Tibial artery (tissue), 4 donors: ENCODE results near the gene HOXB1.

Experiments used
- DNase-seq, 2 donors: peaks; one replicate each; pipeline ENCODE4 v3.0.0-alpha.2; 2019
- H3K27ac ChIP-seq, 2 donors: fragments of 200-600 bp; sonication (generic) in 1 of 2; 1 replicate in 1 of 2; 2 replicates in 1 of 2; pipeline ENCODE4 v1.5.1; 2018 to 2019; ENCODE audit warnings: mild to moderate bottlenecking in 1 of 2
- H3K27me3 ChIP-seq, 2 donors: fragments of 200-600 bp; sonication (generic) in 1 of 2; one replicate each; pipeline versions ENCODE4 v1.5.1 to v1.6.0; 2016 to 2019
- H3K36me3 ChIP-seq, 3 donors: fragments of 200-600 bp; sonication (generic) in 2 of 3; one replicate each; pipeline ENCODE4 v1.5.1; 2016 to 2019; ENCODE audit warnings: mild to moderate bottlenecking in 2 of 3
- H3K4me1 ChIP-seq, 4 donors: fragments of 200-600 bp; sonication (generic) in 2 of 4; 1 replicate in 3 of 4; 2 replicates in 1 of 4; pipeline ENCODE4 v1.5.1; 2016 to 2019
- H3K4me3 ChIP-seq, 2 donors: fragments of 200-600 bp; sonication (generic) in 1 of 2; 1 replicate in 1 of 2; 2 replicates in 1 of 2; pipeline ENCODE4 v1.5.1; 2018 to 2019; ENCODE audit warnings: mild to moderate bottlenecking in 2 of 2
- H3K9me3 ChIP-seq, 3 donors: fragments of 200-600 bp; sonication (generic) in 1 of 3; one replicate each; pipeline ENCODE4 v1.5.1; 2016 to 2019
- intact Hi-C: fragments of 100-400 bp; cut with DNase I; formaldehyde crosslinking; loops from one replicate; pipeline ENCODE4 v1.15.0; 2023; ENCODE audit warnings: low total_unique reads
- TF ChIP-seq, protein P1 (sequence below), 2 experiments: fragments of 200-600 bp in 1 of 2; fragments of 450-650 bp in 1 of 2; IDR thresholded peaks; one replicate each; pipeline ENCODE4 v1.5.1; 2017 to 2019; ENCODE audit warnings: antibody characterized with exemption in 2 of 2, mild to moderate bottlenecking in 1 of 2, moderate library complexity in 1 of 2

Gene HOXB1

DNA sequence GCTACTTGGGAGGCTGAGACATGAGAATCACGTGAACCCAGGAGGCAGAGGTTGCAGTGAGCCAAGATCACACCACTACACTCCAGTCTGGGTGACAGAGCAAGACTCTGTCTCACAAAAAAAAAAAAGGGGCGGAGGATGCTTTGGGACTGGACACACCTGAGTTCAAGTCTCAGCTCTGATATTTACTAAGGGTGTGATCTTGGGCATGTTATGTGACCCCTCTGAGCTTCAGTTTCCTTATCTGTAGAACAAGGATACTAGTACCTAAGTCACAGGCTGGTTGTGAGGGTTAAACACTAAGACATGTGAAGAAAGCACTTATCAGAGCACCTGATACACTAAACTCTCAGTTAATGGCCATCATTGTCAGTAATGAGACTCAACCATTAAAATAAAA lies 25.9 kb downstream of the HOXB1 start:
- TF ChIP-seq, protein P1, sequence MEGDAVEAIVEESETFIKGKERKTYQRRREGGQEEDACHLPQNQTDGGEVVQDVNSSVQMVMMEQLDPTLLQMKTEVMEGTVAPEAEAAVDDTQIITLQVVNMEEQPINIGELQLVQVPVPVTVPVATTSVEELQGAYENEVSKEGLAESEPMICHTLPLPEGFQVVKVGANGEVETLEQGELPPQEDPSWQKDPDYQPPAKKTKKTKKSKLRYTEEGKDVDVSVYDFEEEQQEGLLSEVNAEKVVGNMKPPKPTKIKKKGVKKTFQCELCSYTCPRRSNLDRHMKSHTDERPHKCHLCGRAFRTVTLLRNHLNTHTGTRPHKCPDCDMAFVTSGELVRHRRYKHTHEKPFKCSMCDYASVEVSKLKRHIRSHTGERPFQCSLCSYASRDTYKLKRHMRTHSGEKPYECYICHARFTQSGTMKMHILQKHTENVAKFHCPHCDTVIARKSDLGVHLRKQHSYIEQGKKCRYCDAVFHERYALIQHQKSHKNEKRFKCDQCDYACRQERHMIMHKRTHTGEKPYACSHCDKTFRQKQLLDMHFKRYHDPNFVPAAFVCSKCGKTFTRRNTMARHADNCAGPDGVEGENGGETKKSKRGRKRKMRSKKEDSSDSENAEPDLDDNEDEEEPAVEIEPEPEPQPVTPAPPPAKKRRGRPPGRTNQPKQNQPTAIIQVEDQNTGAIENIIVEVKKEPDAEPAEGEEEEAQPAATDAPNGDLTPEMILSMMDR (IDR thresholded peaks at IDR 0.05), result no peak
- intact Hi-C loops, result no loop called here
- DNase-seq, result no peak
- Histone ChIP-seq H3K4me1 (no peaks in the 10 kb centered on the region), H3K27me3 (peaks cover 0 to 35% of the 10 kb centered on the region in 2 donors), H3K36me3 (no peaks in the 10 kb centered on the region), H3K27ac (no peak overlapping the region), H3K9me3 (no peaks in the 10 kb centered on the region), H3K4me3 (no peak overlapping the region)

- no peaks in the 10 kb centered on the region for H3K9me3 ChIP-seq
- intact Hi-C loops, result no loop called here
- TF ChIP-seq, protein P1 (IDR thresholded peaks at IDR 0.05), result no peak
- no peak overlapping the region for H3K27ac ChIP-seq
- H3K4me3 ChIP-seq, result no peak overlapping the region
- H3K4me1 ChIP-seq, result no peaks in the 10 kb centered on the region
- no peak for DNase-seq
- H3K27me3 ChIP-seq, result peaks cover 0 to 28% of the 10 kb centered on the region in 2 donors
- H3K36me3 ChIP-seq, result no peaks in the 10 kb centered on the region
These were observed 27.1 kb downstream of the HOXB1 start for GRCh38 chr17:48503747-48504146.

DNA sequence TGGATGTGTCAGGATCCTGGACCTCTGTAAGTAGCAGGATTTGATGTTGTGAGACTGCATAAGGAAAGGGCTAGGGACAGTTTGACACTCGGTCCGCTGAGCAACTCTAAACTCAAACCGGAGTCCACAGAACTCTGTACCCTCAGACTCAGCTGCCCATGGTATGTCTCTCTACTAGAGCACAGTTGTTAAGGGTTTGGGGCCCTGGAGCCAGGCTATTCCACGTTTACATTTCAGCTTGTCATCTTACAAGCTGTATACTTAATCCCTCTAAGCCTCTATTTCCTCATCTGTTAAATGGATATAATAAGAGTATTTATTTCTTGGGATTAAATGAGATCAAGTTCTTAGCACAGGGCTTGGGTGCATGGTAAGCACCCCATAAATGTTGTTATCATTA lies 27.9 kb downstream of the HOXB1 start:
- no peaks in the 10 kb centered on the region for H3K4me1 ChIP-seq
- intact Hi-C loops, result no loop called here
- H3K27me3 ChIP-seq, result peaks cover 0 to 23% of the 10 kb centered on the region in 2 donors
- no peak for DNase-seq
- no peaks in the 10 kb centered on the region for H3K36me3 ChIP-seq
- no peak overlapping the region for H3K27ac ChIP-seq
- H3K4me3 ChIP-seq, result no peak overlapping the region
- no peaks in the 10 kb centered on the region for H3K9me3 ChIP-seq
- TF ChIP-seq, protein P1 (IDR thresholded peaks at IDR 0.05), result no peak

DNA sequence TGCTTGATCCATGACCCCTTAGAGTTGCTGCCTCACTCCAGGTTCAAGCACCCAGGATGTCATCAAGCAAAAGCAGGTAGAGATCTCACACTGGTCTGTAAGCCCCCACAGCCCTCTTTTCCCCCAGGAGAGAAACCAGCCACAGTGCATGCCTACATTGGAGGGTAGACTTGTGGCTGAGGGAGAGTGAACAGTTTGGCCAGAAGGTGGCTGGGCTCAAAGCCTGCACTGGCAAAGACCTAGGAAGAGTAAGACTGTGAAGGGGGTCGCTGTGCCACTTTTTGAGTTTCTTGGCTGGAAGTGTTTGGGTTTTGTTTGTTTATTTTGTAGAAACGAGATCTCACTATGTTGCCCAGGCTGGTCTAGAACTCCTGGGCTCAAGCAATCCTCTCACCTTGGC lies 28.5 kb downstream of the HOXB1 start:
- DNase-seq, result no peak
- Histone ChIP-seq H3K4me1 (no peaks in the 10 kb centered on the region), H3K36me3 (no peaks in the 10 kb centered on the region), H3K27me3 (peaks cover 0 to 25% of the 10 kb centered on the region in 2 donors), H3K4me3 (no peak overlapping the region), H3K27ac (no peak overlapping the region), H3K9me3 (no peaks in the 10 kb centered on the region)
- intact Hi-C loops, result no loop called here
- TF ChIP-seq, protein P1 (IDR thresholded peaks at IDR 0.05), result no peak

GRCh38 chr17:48500435-48501426 lies 30.1 kb downstream of the HOXB1 start:
- no peak for DNase-seq
- Histone ChIP-seq H3K27me3 (peaks cover 0 to 35% of the 10 kb centered on the region in 2 donors), H3K4me1 (no peaks in the 10 kb centered on the region), H3K36me3 (no peaks in the 10 kb centered on the region), H3K27ac (no peak overlapping the region), H3K4me3 (no peak overlapping the region), H3K9me3 (no peaks in the 10 kb centered on the region)
- intact Hi-C loops, result no loop called here
- TF ChIP-seq, protein P1 (IDR thresholded peaks at IDR 0.05), result peak; percentile 13 to 23
